Superior temporal gyrus (tissue), 1 donor: ENCODE measurements around the gene COPS4.

Source experiments
- DNase-seq: peaks from one replicate; pipeline ENCODE4 v3.0.0-alpha.2; 2016; ENCODE audit errors: extremely low spot score

COPS4 gene

DNA sequence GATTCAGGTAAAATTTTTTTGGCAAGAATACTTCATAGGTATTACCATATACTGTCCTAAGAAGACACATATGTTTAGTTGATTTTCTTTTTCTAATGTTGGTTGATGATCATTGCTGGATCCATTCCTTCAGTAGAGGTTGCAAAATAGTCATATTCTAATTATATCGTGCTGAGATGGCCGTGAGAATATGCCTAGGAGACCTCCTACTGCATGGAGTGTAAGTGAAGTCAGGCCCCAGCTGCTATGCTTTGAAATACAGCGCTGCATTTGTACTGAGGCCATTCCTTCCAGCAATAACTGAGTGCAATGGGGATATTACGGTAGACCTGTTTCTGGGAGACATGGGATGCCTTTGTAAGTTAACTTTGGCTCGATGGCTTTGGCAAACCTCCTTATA is 86.3 kb downstream of the COPS4 start:
- no peak for DNase-seq

DNA sequence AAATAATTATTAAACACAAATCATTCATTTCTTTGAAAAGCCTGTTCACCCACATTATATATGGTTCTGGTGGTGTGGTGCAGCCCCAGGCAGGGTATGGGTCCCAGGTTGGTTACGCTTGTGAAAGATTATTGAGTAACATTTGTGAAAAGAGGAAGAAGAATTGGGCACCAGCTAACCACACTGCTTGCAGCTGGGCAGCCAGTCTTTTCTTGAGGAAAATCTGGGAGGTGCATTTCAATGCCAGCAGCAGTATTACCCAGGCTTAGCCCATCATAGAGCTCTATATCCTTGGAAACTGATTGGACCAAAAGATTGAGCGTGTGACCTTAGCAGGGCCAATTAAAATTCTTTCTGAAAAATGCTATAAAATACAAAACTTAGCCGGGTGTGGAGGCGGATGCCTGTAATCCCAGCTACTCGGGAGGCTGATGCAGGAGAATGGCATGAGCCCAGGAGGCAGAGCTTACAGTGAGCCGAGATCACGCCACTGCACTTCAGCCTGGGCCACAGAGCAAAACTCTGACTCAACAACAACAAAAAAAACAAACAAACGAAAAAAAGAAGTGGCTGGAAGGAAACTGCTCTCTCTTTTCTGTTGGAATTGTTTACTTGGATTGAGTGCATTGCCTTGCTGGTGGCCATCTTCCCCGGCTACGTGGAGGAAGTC is 89.3 kb downstream of the COPS4 start:
- DNase-seq: no peak
